Measurements from ENCODE around the gene RCCD1. TPM values are rescaled to one million over a fixed set of nuclear protein-coding genes. Genes with fewer than 3 reads are reported as not detected.

The RCCD1 gene
- total RNA-seq, 1 experiment from 2014 or later, result 22.8 TPM

DNA sequence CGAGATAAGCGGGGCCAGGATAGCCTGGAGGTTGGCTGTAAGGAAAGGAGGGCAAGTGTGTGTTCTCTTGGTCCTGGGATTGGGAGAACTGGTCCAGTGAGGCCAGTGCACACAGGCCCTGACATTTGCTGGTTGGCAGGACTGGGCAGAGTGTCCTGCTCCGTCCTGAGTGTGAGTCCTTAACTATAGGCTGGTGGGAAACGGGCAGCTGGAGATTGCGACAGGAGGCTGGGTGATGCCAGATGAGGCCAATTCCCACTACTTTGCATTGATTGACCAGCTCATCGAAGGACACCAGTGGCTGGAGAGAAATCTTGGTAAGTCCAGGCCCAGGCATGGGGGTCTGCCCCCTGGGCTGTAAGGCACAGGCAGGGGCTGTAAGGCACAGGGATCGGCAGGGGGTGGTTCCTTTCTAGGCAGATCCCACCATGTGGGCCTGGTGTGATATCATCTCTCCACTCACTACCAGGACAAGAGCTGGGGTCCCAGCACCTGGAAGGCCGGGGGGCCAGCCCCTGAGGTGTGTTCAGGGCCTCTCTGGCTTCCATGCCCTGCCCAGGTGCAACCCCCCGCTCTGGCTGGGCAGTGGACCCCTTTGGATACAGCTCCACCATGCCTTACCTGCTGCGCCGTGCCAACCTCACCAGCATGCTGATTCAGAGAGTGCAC, 48.4 kb upstream of the RCCD1 start:
- Histone ChIP-seq H3K56ac (ENCODE audit: insufficient read length, low read depth, low read length) (no peak overlapping the region), H2BK5ac (ENCODE audit: insufficient read length, low read length) (no peak overlapping the region), H3K9me3 (ENCODE audit: control insufficient read depth, low read depth, low read length) (no peaks in the 10 kb centered on the region), H2BK20ac (ENCODE audit: low read depth, low read length, poor library complexity, severe bottlenecking) (no peak overlapping the region), H3K14ac (ENCODE audit: insufficient read depth, low read length) (no peak overlapping the region), H3K23ac (ENCODE audit: insufficient read length, low read depth, low read length) (no peak overlapping the region), H2BK120ac (ENCODE audit: low read depth, low read length, poor library complexity, severe bottlenecking) (no peak overlapping the region), H2BK15ac (ENCODE audit: low read depth, low read length) (no peak overlapping the region), H2AFZ (ENCODE audit: low read length) (no peak overlapping the region), H2BK12ac (ENCODE audit: insufficient read length, low read depth, low read length) (no peak overlapping the region), H3K79me2 (ENCODE audit: insufficient read depth, low read length) (no peaks in the 10 kb centered on the region), H3K27me3 (ENCODE audit: insufficient read depth, low read length) (no peaks in the 10 kb centered on the region; the same call in 1 of the 2 replicates), H4K5ac (ENCODE audit: insufficient read length, low read depth, low read length) (no peak overlapping the region), H2AK5ac (ENCODE audit: insufficient read length, low read length) (no peak overlapping the region), H4K20me1 (ENCODE audit: control insufficient read depth, insufficient read depth, insufficient read length) (no peaks in the 10 kb centered on the region), H3K4me2 (ENCODE audit: insufficient read depth, insufficient read length, low read length) (no peak overlapping the region), H3T11ph (ENCODE audit: low read length) (no peak overlapping the region), H3K4ac (ENCODE audit: low read depth, low read length) (no peak overlapping the region), H3K18ac (ENCODE audit: insufficient read length, low read depth, low read length) (no peak overlapping the region), H3K4me1 (ENCODE audit: insufficient read depth, low read length) (peaks cover 3% of the 10 kb centered on the region; the same call in 1 of the 2 replicates), H4K8ac (replicated peaks; ENCODE audit: insufficient read length, low read depth, low read length) (no peak overlapping the region), H3K23me2 (ENCODE audit: insufficient read length, low read depth, low read length, poor library complexity, severe bottlenecking) (peaks cover 8% of the 10 kb centered on the region), H3K79me1 (ENCODE audit: insufficient read depth, low read depth, low read length, poor library complexity, severe bottlenecking) (no peaks in the 10 kb centered on the region), H3K9ac (ENCODE audit: extremely low read depth, insufficient read length, low read length) (no peak overlapping the region), H3K27ac (ENCODE audit: insufficient read length, low read depth, low read length) (no peak overlapping the region), H4K91ac (ENCODE audit: insufficient read length, low read depth, low read length) (no peak overlapping the region)
- WGBS (ENCODE audit: extremely low coverage, insufficient read length, low lambda C conversion rate), result no CpG with 5 or more reads among the region's 11 CpGs
- H3K27ac Mint-ChIP-seq, result no peak overlapping the region
- H3K4me1 Mint-ChIP-seq, result peaks cover 16 to 17% of the 10 kb centered on the region in 2 experiments
- peaks cover 9 to 37% (median 12%) of the 10 kb centered on the region in 3 experiments for H3K36me3 Mint-ChIP-seq (ENCODE audit: insufficient read depth in 1 of 3, low read depth in 3 of 3)
- no peak for DNase-seq
- H3K9me3 Mint-ChIP-seq, result no peaks in the 10 kb centered on the region
- TF ChIP-seq, protein P1, sequence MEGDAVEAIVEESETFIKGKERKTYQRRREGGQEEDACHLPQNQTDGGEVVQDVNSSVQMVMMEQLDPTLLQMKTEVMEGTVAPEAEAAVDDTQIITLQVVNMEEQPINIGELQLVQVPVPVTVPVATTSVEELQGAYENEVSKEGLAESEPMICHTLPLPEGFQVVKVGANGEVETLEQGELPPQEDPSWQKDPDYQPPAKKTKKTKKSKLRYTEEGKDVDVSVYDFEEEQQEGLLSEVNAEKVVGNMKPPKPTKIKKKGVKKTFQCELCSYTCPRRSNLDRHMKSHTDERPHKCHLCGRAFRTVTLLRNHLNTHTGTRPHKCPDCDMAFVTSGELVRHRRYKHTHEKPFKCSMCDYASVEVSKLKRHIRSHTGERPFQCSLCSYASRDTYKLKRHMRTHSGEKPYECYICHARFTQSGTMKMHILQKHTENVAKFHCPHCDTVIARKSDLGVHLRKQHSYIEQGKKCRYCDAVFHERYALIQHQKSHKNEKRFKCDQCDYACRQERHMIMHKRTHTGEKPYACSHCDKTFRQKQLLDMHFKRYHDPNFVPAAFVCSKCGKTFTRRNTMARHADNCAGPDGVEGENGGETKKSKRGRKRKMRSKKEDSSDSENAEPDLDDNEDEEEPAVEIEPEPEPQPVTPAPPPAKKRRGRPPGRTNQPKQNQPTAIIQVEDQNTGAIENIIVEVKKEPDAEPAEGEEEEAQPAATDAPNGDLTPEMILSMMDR (conservative IDR thresholded peaks at IDR 0.05), result no peak
- no peak overlapping the region for H3K4me3 Mint-ChIP-seq
- H3K27me3 Mint-ChIP-seq (ENCODE audit: low read depth), result peaks cover 21% of the 10 kb centered on the region

Data from H9 (cell line).